Smooth muscle cell (in vitro differentiated cells): ENCODE measurements around the gene IL19. TPM values are rescaled to one million over a fixed set of nuclear protein-coding genes. Genes with fewer than 3 reads are reported as not detected.

ENCODE experiments used
- DNase-seq: peaks from one replicate; lab custom pipeline; 2025; ENCODE audit not compliant: unreplicated experiment; lab: John Stamatoyannopoulos, UW
- H2AFZ ChIP-seq: fragments of 200-600 bp; sonication (generic); 2 replicates; pipeline ENCODE4 v1.6.0; 2016; ENCODE audit warnings: antibody characterized with exemption, low read depth, mild to moderate bottlenecking
- H3F3A ChIP-seq: fragments of 200-600 bp; sonication (generic); 2 replicates; pipeline ENCODE4 v1.6.0; 2017; ENCODE audit warnings: antibody characterized with exemption, low read depth
- H3K27ac ChIP-seq: fragments of 200-600 bp; sonication (generic); 2 replicates; pipeline ENCODE4 v1.5.1; 2016; ENCODE audit warnings: low read depth, mild to moderate bottlenecking
- H3K27me3 ChIP-seq: fragments of 200-600 bp; sonication (generic); 2 replicates; pipeline ENCODE4 v1.6.1; 2016; ENCODE audit warnings: low read depth, mild to moderate bottlenecking
- H3K36me3 ChIP-seq: fragments of 200-600 bp; sonication (generic); 2 replicates; pipeline ENCODE4 v1.5.1; 2016; ENCODE audit warnings: low read depth
- H3K4me1 ChIP-seq: fragments of 200-600 bp; sonication (generic); 2 replicates; pipeline ENCODE4 v1.5.1; 2016; ENCODE audit warnings: low read depth
- H3K4me2 ChIP-seq: fragments of 200-600 bp; sonication (generic); 2 replicates; pipeline ENCODE4 v1.6.0; 2016; ENCODE audit warnings: mild to moderate bottlenecking
- H3K4me3 ChIP-seq: fragments of 200-600 bp; sonication (generic); 2 replicates; pipeline ENCODE4 v1.5.1; 2016; ENCODE audit warnings: mild to moderate bottlenecking
- H3K79me2 ChIP-seq: fragments of 200-600 bp; sonication (generic); 2 replicates; pipeline ENCODE4 v1.6.0; 2016; ENCODE audit warnings: low read depth, mild to moderate bottlenecking
- H3K9ac ChIP-seq: fragments of 200-600 bp; sonication (generic); 2 replicates; pipeline ENCODE4 v1.6.0; 2016; ENCODE audit warnings: low read depth
- H3K9me3 ChIP-seq: fragments of 200-600 bp; sonication (generic); replicated peaks from 2 replicates; pipeline ENCODE4 v1.5.1; 2016; ENCODE audit warnings: low read depth
- H4K20me1 ChIP-seq: fragments of 200-600 bp; sonication (generic); 2 replicates; pipeline ENCODE4 v1.6.0; 2016; ENCODE audit warnings: low read depth
- WGBS: methylation state at CpG from one replicate; pipeline ENCODE4 v1.1.7; 2016; ENCODE audit warnings: low lambda C conversion rate; 5-methylcytosine and 5-hydroxymethylcytosine counted together
- polyA plus RNA-seq: library from polyadenylated mRNA; unstranded; fragments of >200 nt; fragmentation: Nextera tagmentation; extraction: Ambion mirVana; gene quantifications from 2 replicates; pipeline ENCODE4 v1.2.1, GENCODE V29; 2016
- total RNA-seq: library from RNA; depleted of rRNA; stranded (reverse); fragments of >200 nt; gene quantifications from 2 replicates; pipeline ENCODE4 v1.2.3, GENCODE V29; 2014
- TF ChIP-seq, protein P1 (sequence below): fragments of 200-600 bp; sonication (generic); IDR thresholded peaks from 2 replicates; pipeline ENCODE4 v1.5.1; 2017; ENCODE audit warnings: borderline replicate concordance, mild to moderate bottlenecking, antibody characterized with exemption; ENCODE audit not compliant: insufficient read depth, poor library complexity, severe bottlenecking

IL19 gene
- total and polyA plus RNA-seq, 2 experiments from 2014 or later: 0.35 TPM; not detected in 1

- no peak overlapping the region for H3K4me2 ChIP-seq
- no peaks in the 10 kb centered on the region for H4K20me1 ChIP-seq
- H3K9me3 ChIP-seq: no peaks in the 10 kb centered on the region
- peak overlapping the region; percentile 39 for H2AFZ ChIP-seq
- no peaks in the 10 kb centered on the region for H3K27me3 ChIP-seq
- WGBS: 53% methylated on average over 4 of the region's 4 CpGs
- no peaks in the 10 kb centered on the region for H3K36me3 ChIP-seq
- no peak overlapping the region for H3K9ac ChIP-seq
- H3F3A ChIP-seq: no peaks in the 10 kb centered on the region
- H3K4me1 ChIP-seq: no peaks in the 10 kb centered on the region
- DNase-seq: no peak
- H3K27ac ChIP-seq: no peak overlapping the region
- no peaks in the 10 kb centered on the region for H3K79me2 ChIP-seq
- H3K4me3 ChIP-seq: no peak overlapping the region
- TF ChIP-seq, protein P1, sequence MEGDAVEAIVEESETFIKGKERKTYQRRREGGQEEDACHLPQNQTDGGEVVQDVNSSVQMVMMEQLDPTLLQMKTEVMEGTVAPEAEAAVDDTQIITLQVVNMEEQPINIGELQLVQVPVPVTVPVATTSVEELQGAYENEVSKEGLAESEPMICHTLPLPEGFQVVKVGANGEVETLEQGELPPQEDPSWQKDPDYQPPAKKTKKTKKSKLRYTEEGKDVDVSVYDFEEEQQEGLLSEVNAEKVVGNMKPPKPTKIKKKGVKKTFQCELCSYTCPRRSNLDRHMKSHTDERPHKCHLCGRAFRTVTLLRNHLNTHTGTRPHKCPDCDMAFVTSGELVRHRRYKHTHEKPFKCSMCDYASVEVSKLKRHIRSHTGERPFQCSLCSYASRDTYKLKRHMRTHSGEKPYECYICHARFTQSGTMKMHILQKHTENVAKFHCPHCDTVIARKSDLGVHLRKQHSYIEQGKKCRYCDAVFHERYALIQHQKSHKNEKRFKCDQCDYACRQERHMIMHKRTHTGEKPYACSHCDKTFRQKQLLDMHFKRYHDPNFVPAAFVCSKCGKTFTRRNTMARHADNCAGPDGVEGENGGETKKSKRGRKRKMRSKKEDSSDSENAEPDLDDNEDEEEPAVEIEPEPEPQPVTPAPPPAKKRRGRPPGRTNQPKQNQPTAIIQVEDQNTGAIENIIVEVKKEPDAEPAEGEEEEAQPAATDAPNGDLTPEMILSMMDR: no peak
Measured at GRCh38 chr1:206826394-206826793, 55.8 kb downstream of the IL19 start.

DNA sequence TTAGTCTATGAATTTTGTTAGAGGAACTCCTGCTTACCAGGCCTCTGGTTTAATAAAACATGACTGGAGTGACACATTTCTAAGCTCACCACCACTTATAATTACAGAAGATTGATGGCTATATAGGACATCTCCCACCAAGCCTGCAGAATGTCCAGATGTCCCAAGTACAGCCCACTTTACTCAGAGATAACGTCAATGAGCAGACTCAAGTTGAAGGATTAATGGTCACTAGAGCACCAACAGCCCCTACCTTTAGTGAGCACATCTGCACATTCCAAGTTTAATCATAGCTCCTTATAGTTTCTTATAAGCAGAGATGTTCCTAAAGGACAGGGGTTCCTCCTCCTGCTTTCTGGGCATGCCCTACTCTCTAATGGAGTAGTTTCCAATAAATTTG, 57.5 kb downstream of the IL19 start:
- no peak overlapping the region for H3K4me2 ChIP-seq
- H3K4me3 ChIP-seq: no peak overlapping the region
- H3K27me3 ChIP-seq: no peaks in the 10 kb centered on the region
- TF ChIP-seq, protein P1: no peak
- H3K27ac ChIP-seq: no peak overlapping the region
- no peak overlapping the region for H3K9ac ChIP-seq
- no peaks in the 10 kb centered on the region for H3K4me1 ChIP-seq
- no peaks in the 10 kb centered on the region for H3K9me3 ChIP-seq
- no peak overlapping the region for H2AFZ ChIP-seq
- H3K36me3 ChIP-seq: no peaks in the 10 kb centered on the region
- no peak for DNase-seq
- WGBS: 65% methylated on average over 1 of the region's 1 CpG
- no peaks in the 10 kb centered on the region for H4K20me1 ChIP-seq
- no peaks in the 10 kb centered on the region for H3F3A ChIP-seq
- no peaks in the 10 kb centered on the region for H3K79me2 ChIP-seq

DNA sequence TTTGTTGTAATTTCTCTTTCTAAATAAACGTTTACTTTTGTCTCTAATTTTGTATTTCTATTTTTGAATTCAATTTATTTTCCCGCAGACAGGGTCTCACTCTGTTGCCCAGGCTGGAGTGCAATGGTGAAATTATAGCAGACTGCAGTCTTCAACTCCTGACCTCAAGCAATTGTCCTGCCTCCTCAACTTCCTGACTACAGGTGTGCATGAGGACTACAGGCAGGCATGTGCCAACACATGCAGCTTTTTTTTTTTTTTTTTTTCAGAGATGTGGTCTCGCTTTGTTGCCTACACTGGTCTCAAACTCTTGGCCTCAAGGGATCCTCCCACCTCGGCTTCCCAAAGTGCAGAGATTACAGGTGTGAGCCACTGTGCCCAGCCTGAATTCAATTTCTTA, 58.2 kb downstream of the IL19 start:
- H3K4me3 ChIP-seq: no peak overlapping the region
- DNase-seq: no peak
- no peak overlapping the region for H2AFZ ChIP-seq
- H4K20me1 ChIP-seq: no peaks in the 10 kb centered on the region
- H3K4me2 ChIP-seq: no peak overlapping the region
- H3K27ac ChIP-seq: no peak overlapping the region
- no peaks in the 10 kb centered on the region for H3K79me2 ChIP-seq
- no peaks in the 10 kb centered on the region for H3K36me3 ChIP-seq
- no peaks in the 10 kb centered on the region for H3K27me3 ChIP-seq
- no peak overlapping the region for H3K9ac ChIP-seq
- H3K9me3 ChIP-seq: no peaks in the 10 kb centered on the region
- TF ChIP-seq, protein P1: no peak
- no peaks in the 10 kb centered on the region for H3F3A ChIP-seq
- no peaks in the 10 kb centered on the region for H3K4me1 ChIP-seq
- WGBS: 78% methylated on average over 4 of the region's 4 CpGs

GRCh38 chr1:206829282-206829681, 58.7 kb downstream of the IL19 start:
- TF ChIP-seq, protein P1: no peak
- H3K4me2 ChIP-seq: no peak overlapping the region
- no peaks in the 10 kb centered on the region for H3F3A ChIP-seq
- H3K9me3 ChIP-seq: no peaks in the 10 kb centered on the region
- H2AFZ ChIP-seq: no peak overlapping the region
- no peak for DNase-seq
- H4K20me1 ChIP-seq: no peaks in the 10 kb centered on the region
- no peak overlapping the region for H3K27ac ChIP-seq
- H3K79me2 ChIP-seq: no peaks in the 10 kb centered on the region
- WGBS: 77% methylated on average over 6 of the region's 6 CpGs
- no peaks in the 10 kb centered on the region for H3K36me3 ChIP-seq
- H3K4me1 ChIP-seq: no peaks in the 10 kb centered on the region
- H3K4me3 ChIP-seq: no peak overlapping the region
- H3K9ac ChIP-seq: no peak overlapping the region
- H3K27me3 ChIP-seq: no peaks in the 10 kb centered on the region
